ENCODE data around the gene MYOF. TPM values are rescaled to one million over a fixed set of nuclear protein-coding genes. Genes with fewer than 3 reads are reported as not detected.

The MYOF gene
- total and polyA plus RNA-seq, 2 of the 8 experiments (the other 6 are each of a cell fraction or from before 2014, with no cell fraction given), result 0.98 to 2.3 TPM

DNA sequence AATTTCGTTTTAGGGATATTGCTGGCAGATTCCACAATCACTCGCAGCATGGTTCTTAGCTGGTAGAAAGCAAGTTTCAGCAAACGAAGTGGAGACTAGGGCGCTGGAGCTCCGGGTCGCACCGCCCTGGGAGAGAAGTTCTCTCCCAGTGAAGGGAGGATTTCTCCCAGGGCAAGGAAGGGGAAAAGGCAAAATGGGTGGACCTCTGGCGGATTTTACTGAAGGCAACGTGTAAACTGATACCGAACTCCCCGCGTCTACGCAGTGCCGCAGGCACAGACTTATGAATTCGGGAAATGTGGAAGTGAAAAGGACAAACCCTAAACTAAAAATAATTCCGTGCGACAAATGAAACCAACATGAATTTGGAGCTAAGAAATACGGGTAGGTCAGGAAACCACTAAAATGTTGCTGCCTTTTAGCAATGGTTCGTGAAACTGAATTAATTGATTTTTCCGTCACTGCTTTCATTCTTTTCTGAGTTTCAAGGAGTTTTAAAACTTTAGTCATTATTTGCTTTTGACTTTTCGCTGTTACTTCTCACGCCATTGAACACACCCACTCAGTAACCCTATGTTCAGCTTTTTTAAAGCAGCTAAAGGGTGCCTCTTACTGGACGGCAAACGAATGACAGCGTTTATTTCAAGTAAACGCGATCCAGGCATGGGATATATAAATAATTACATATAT lies at the start of gene MYOF (continued):
- TF ChIP-seq CHD7 (IDR thresholded peaks at IDR 0.05; ENCODE audit: insufficient replicate concordance, low read length), result no peak
- TF ChIP-seq MAFK (IDR thresholded peaks at IDR 0.05; ENCODE audit: low read depth, low read length), result no peak
- no peak for TF ChIP-seq GTF2F1 (IDR thresholded peaks at IDR 0.05; ENCODE audit: borderline replicate concordance, low read depth, low read length)
- TF ChIP-seq ASH2L (IDR thresholded peaks at IDR 0.05; ENCODE audit: low read length), result peak; percentile 53
- no peak for TF ChIP-seq TAF7 (optimal IDR thresholded peaks at IDR 0.05; ENCODE audit: borderline replicate concordance, low read depth, low read length)
- TF ChIP-seq RAD21 (IDR thresholded peaks at IDR 0.05 in 1 of 2, conservative IDR thresholded peaks at IDR 0.05 in 1 of 2; ENCODE audit: low read depth in 2 of 2, low read length in 2 of 2), result peak; percentile 90
- 0 out of 2 replicates have a peak, but pooled peaks have one; percentile 27 for TF ChIP-seq RBBP5 (IDR thresholded peaks at IDR 0.05; ENCODE audit: borderline replicate concordance, low read depth, low read length)
